HS-5 (cell line): Measurements from ENCODE around the gene PDCL3.

ENCODE experiments used
- DNase-seq: peaks from one replicate; pipeline ENCODE4 v3.0.0-alpha.2; 2012; ENCODE audit warnings: low read depth

Gene PDCL3

GRCh38 chr2:100562613-100563406 is at the start of gene PDCL3:
Gene PDCL3, plus strand, starts transcription at chr2:100562993. Its CDS starts 75 bp downstream, at chr2:100563068.
- peak; percentile 100 for DNase-seq

GRCh38 chr2:100513650-100514049 is 49.1 kb upstream of the PDCL3 start:
- no peak for DNase-seq

- no peak for DNase-seq
Measured at GRCh38 chr2:100517556-100517955, 45.2 kb upstream of the PDCL3 start.

GRCh38 chr2:100518801-100519200 is 44.0 kb upstream of the PDCL3 start:
- DNase-seq, result peak; percentile 24

- peak; percentile 30 for DNase-seq
Measured at GRCh38 chr2:100520224-100520623, 42.6 kb upstream of the PDCL3 start.

GRCh38 chr2:100522430-100522829 is 40.4 kb upstream of the PDCL3 start:
- no peak for DNase-seq

GRCh38 chr2:100524331-100524730 is 38.5 kb upstream of the PDCL3 start:
- peak; percentile 16 for DNase-seq

GRCh38 chr2:100526868-100527267 is 35.9 kb upstream of the PDCL3 start:
- DNase-seq, result no peak

- no peak for DNase-seq
Measured at GRCh38 chr2:100527440-100528015, 35.3 kb upstream of the PDCL3 start.

- no peak for DNase-seq
Measured at GRCh38 chr2:100529176-100529575, 33.6 kb upstream of the PDCL3 start.

- no peak for DNase-seq
Measured at GRCh38 chr2:100529900-100530299, 32.9 kb upstream of the PDCL3 start.

GRCh38 chr2:100535855-100536254 is 26.9 kb upstream of the PDCL3 start:
- DNase-seq, result no peak

GRCh38 chr2:100537918-100538317 is 24.9 kb upstream of the PDCL3 start:
- no peak for DNase-seq

GRCh38 chr2:100539221-100539620 is 23.6 kb upstream of the PDCL3 start:
- DNase-seq, result no peak

- no peak for DNase-seq
Measured at GRCh38 chr2:100541404-100541803, 21.4 kb upstream of the PDCL3 start.

- no peak for DNase-seq
Measured at GRCh38 chr2:100542418-100542817, 20.4 kb upstream of the PDCL3 start.

GRCh38 chr2:100544911-100545596 is 17.7 kb upstream of the PDCL3 start:
- no peak for DNase-seq

GRCh38 chr2:100546469-100546868 is 16.3 kb upstream of the PDCL3 start:
- no peak for DNase-seq

- DNase-seq, result no peak
Measured at GRCh38 chr2:100548771-100549170, 14.0 kb upstream of the PDCL3 start.

GRCh38 chr2:100551303-100551702 is 11.5 kb upstream of the PDCL3 start:
- DNase-seq, result no peak

GRCh38 chr2:100554798-100555407 is 7.9 kb upstream of the PDCL3 start:
- DNase-seq, result no peak

GRCh38 chr2:100556746-100557145 is 6.0 kb upstream of the PDCL3 start:
- DNase-seq, result no peak
